IPS DF 6.9 (cell line): ENCODE results near the gene HOXB4.

ENCODE experiments used
- DNase-seq: peaks from one replicate; pipeline ENCODE4 v3.0.0-alpha.2; 2013; ENCODE audit warnings: low read depth, low spot score
- H3K27ac ChIP-seq: one replicate; pipeline ENCODE4 v1.5.1; 2013; ENCODE audit warnings: low read length, control low read depth
- H3K27me3 ChIP-seq: 2 replicates; pipeline ENCODE4 v1.6.1; 2013; ENCODE audit warnings: mild to moderate bottlenecking, low read length; ENCODE audit not compliant: control insufficient read depth, insufficient read depth
- H3K36me3 ChIP-seq: 2 replicates; pipeline ENCODE4 v1.6.1; 2013; ENCODE audit warnings: low read length; ENCODE audit not compliant: control insufficient read depth, insufficient read depth
- H3K4me1 ChIP-seq: 2 replicates; pipeline ENCODE4 v1.6.1; 2013; ENCODE audit warnings: low read length; ENCODE audit not compliant: control insufficient read depth, insufficient read depth
- H3K4me3 ChIP-seq: 2 replicates; pipeline ENCODE4 v1.5.1; 2013; ENCODE audit warnings: mild to moderate bottlenecking, low read length
- H3K9me3 ChIP-seq: 2 replicates; pipeline ENCODE4 v1.6.1; 2013; ENCODE audit warnings: low read length, inconsistent platforms; ENCODE audit not compliant: control insufficient read depth, insufficient read depth
- WGBS: extraction: QIAGEN DNeasy Blood & Tissue Kit; methylation state at CpG from one replicate; pipeline ENCODE4 v1.1.7; 2013; ENCODE audit warnings: mixed read lengths, missing lambda C conversion rate; ENCODE audit not compliant: insufficient read length, insufficient coverage; 5-methylcytosine and 5-hydroxymethylcytosine counted together

Gene HOXB4

DNA sequence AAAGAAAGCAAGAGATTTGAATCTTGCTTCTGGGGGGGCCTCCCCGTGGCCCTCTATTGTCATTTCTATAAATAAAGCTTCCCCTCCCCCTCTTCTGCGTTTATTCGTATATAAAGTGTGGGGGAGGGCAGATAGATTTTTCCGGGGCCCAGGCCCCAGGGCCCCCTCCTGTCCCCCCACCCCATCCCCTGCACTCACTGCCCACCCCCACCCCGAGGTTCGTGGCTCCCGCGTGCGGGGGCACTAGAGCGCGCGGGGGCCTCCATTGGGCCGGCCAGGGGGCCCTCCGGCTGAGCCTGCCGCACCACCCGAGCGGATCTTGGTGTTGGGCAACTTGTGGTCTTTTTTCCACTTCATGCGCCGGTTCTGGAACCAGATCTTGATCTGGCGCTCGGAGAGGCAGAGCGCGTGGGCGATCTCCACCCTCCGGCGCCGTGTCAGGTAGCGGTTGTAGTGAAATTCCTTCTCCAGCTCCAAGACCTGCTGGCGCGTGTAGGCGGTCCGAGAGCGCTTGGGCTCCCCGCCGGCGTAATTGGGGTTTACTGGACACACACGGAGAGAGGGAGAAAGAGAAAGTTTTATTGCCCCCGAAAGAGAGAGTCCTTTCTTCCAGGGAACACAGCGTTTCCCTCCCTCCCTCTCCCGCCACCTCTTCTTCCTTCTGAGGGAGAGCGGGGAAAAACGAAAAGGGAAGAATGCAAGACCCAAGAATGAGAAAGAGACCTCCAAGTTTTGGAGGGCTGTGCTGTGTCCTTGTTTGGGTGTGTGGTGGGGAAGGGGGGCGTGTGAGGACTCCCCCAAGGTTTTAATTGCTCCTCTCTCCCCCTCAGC, 1.5 kb downstream of the HOXB4 start:
- no peak for DNase-seq

DNA sequence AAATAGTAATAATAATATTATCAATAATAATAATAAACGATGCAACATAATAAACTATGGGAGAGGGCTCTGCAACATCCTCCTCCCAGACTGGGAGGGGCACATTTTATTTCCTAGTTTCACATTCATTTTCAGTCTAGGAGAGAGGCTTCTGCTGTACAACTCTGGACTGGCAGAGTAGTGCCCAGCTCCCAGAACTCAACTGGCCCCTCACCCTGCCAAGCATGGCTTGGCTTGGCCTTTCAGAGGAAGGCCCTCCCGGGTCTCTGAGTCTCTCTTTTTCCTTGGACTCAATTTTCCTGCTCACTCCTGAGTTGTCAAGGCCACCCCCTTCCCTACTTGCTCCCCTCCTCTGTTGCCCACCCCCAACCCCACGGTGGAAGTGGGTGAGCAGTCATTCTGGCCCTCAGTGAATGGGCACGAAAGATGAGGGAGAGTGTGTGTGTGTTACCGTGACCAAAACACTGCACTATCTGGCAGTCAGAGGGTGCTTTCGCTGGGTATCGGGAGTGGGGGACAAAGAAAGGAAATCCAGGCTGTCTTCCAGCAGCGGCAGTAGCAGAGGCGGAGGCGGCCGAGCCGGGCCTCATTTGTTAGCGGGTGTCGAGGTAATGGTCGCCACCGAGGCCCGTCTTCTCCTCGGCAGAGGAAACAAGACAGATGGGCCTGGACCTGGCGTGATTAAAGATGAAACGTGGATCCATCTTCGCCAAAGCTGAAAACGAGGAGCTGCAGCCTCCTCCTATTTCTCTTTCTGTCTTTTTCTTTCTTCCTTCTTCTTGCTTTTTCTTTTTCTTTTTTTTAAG, 2.3 kb downstream of the HOXB4 start:
- no peaks in the 10 kb centered on the region for H3K36me3 ChIP-seq
- no peaks in the 10 kb centered on the region for H3K9me3 ChIP-seq
- no peak overlapping the region for H3K4me3 ChIP-seq
- peaks cover 3% of the 10 kb centered on the region; the same call in 1 of the 2 replicates for H3K4me1 ChIP-seq
- no peak for DNase-seq
- WGBS: no CpG with 5 or more reads among the region's 22 CpGs
- H3K27ac ChIP-seq: no peak overlapping the region
- H3K27me3 ChIP-seq: peaks cover 96% of the 10 kb centered on the region

More for the DNA sequence above, 1.5 kb downstream of the HOXB4 start:
- no peaks in the 10 kb centered on the region for H3K9me3 ChIP-seq
- no peak overlapping the region for H3K4me3 ChIP-seq
- peaks cover 3% of the 10 kb centered on the region; the same call in 1 of the 2 replicates for H3K4me1 ChIP-seq
- peaks cover 96% of the 10 kb centered on the region for H3K27me3 ChIP-seq
- no CpG with 5 or more reads among the region's 43 CpGs for WGBS
- no peaks in the 10 kb centered on the region for H3K36me3 ChIP-seq
- no peak overlapping the region for H3K27ac ChIP-seq

DNA sequence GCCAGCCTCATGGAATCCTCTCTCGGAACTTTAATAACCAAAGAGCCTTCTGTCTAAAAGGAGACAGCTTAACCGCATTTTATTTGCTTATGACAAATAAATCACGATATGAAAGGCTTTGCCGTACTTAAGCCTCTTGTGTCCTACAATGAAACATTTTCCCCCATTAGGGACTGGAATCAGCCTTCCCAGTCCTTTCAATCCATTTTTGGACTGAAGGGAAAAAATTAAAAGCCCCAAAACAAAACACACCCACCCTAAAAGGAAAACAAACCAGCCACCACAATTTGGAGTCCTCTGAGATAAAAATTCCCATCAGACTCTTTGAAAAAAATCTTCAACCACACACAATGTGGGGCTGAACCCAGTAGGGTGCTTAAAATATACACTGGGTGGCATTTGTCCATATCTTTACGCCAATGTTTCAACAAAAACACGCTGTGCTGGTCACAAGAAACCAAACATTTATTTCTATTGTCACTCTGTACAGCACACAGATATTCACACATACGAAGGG, 3.0 kb downstream of the HOXB4 start:
- H3K9me3 ChIP-seq: no peaks in the 10 kb centered on the region
- peaks cover 96% of the 10 kb centered on the region for H3K27me3 ChIP-seq
- no peak overlapping the region for H3K4me3 ChIP-seq
- WGBS: no CpG with 5 or more reads among the region's 7 CpGs
- no peak for DNase-seq
- no peaks in the 10 kb centered on the region for H3K36me3 ChIP-seq
- no peak overlapping the region for H3K27ac ChIP-seq
- peaks cover 3% of the 10 kb centered on the region; the same call in 1 of the 2 replicates for H3K4me1 ChIP-seq

DNA sequence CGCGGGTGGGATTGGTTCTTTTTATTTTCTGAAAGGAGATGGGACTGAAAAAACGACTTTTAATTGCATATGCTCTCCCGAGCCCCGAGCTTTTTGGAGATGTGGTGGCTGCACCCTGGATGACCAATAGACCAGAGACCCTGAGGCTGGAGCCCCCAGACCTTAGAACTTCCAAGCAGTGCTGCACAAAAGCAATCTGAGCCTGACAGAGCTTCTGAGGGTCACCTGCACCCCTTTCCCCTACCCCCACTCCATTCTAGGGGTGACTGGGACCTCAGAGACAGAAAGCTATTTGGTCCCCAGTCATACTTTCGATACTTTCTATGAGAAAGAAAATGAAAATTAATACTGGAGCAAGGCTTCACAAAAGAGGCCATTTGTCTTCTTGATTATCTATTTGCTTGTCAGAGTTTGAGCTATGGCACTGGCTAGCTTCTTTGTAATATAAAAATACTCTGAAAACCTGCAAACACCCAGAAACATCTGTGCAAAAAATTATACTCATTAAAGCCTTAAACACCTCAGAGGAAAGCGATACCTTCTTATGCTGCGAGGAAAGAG, 3.6 kb downstream of the HOXB4 start:
- no peaks in the 10 kb centered on the region for H3K9me3 ChIP-seq
- DNase-seq: no peak
- H3K4me3 ChIP-seq: no peak overlapping the region
- WGBS: no CpG with 5 or more reads among the region's 8 CpGs
- H3K27ac ChIP-seq: no peak overlapping the region
- peaks cover 96% of the 10 kb centered on the region for H3K27me3 ChIP-seq
- H3K36me3 ChIP-seq: no peaks in the 10 kb centered on the region
- H3K4me1 ChIP-seq: peaks cover 3% of the 10 kb centered on the region; the same call in 1 of the 2 replicates

DNA sequence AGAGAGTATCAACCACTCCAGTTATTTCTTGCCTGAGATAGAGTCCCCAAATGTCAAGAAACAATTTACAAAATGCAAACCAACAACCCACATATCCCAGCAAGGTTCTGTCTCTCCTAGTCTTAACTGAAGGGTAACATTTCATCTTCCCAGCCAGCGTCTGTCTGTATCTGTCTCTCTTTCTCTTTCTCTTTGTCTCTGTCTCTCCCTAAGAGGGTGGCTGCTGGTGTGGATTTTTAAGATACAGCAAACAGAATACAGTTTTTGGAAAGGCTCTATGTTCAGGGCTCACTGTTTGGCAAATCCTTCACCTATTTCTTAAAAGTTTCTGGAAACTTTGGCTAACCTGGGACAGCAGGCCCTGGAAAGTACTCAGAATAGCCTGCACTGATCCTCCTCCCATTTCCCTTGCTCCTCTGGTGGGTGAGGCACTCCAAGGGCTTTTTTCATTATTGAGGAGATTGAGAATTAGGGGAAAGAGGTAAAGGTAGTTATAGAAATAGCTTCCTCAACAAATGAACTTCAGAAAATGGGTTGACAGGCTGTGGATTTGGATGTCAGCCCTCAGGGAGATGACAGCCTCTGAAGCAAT, 6.2 kb downstream of the HOXB4 start:
- no peak overlapping the region for H3K4me3 ChIP-seq
- H3K36me3 ChIP-seq: no peaks in the 10 kb centered on the region
- no peak for DNase-seq
- H3K9me3 ChIP-seq: no peaks in the 10 kb centered on the region; the same call in 1 of the 2 replicates
- H3K27ac ChIP-seq: no peak overlapping the region
- no CpG with 5 or more reads among the region's 1 CpG for WGBS
- H3K4me1 ChIP-seq: peaks cover 4% of the 10 kb centered on the region; the same call in 1 of the 2 replicates
- peaks cover 98% of the 10 kb centered on the region for H3K27me3 ChIP-seq

DNA sequence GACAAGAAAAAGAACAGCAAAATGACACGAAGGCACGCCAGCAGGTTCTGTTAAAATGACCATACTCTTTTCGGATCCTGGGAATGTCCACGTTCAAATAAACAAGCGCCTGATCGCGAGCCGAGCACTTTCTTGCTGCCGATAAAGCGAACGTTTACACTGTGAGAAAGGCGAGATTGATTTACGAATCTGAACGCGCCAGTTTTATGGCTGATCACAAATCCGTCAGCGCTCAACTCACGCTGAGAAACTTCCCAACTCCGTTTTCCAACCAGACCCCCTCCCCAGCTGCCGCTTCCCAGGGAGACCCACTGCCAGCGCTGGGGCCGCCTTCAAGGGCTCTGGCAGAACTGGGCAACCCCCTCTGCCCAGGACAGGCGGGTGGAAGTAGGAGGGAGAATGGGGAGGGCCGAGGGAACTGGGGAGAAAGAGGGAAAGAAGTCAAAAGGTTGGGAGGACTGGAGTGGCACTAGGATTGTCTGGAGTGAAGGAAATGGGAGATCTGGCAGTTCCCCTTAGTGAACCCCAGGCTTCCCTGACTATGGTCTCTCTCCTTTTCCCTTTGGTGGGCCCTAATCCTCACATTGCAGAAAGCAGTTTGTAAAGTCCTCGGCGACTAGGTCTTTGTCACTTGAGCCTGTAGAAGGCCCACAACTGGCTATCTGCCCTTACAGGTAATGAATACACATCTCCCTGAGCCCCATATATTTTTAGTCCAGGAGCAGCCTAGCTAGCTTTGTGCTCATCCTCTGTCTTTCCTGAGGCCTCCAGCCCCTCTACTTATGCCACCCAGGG, 6.9 kb downstream of the HOXB4 start:
- DNase-seq: no peak
- no peak overlapping the region for H3K4me3 ChIP-seq
- H3K36me3 ChIP-seq: no peaks in the 10 kb centered on the region
- no CpG with 5 or more reads among the region's 26 CpGs for WGBS
- no peaks in the 10 kb centered on the region; the same call in 1 of the 2 replicates for H3K9me3 ChIP-seq
- H3K27ac ChIP-seq: no peak overlapping the region
- H3K27me3 ChIP-seq: peaks cover 99% of the 10 kb centered on the region
- H3K4me1 ChIP-seq: peaks cover 4% of the 10 kb centered on the region; the same call in 1 of the 2 replicates

DNA sequence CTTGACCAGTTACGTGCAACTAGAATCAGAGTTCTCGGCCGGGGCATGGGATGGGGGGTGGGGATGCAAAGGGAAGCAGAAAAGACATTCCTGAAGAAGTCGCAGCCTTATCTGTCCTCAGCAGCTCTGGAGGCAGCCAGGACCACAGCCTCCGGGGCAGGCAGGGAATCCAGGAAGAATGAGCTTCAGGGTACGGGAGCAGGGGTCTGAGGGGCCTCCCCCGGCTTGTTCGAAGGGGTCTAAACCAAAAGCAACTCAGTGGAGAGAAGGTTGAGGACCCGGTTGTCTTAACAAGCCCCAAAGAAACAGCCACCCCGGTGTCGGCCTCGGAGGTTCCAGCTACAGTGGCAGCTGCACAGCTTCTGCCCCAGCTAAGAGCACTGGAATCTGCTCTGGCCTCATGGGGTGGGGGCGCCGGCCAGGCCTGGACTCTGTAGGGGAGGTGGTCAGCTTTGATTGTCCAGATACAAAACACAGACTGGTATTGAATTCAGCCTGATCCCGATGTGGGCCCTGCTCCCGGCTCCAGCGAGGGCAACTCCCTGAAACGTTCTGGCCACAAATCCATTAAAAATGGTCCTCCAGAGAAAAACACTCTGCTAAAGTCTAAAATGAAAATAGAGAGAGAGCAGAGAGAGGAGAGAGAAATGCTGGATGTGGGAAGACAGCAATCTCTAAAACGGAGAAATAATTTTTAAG, 7.7 kb downstream of the HOXB4 start:
- Histone ChIP-seq H3K27ac (no peak overlapping the region), H3K36me3 (no peaks in the 10 kb centered on the region), H3K9me3 (no peaks in the 10 kb centered on the region; the same call in 1 of the 2 replicates), H3K27me3 (peaks cover 99% of the 10 kb centered on the region), H3K4me3 (no peak overlapping the region), H3K4me1 (peaks cover 4% of the 10 kb centered on the region; the same call in 1 of the 2 replicates)
- no CpG with 5 or more reads among the region's 19 CpGs for WGBS
- DNase-seq: no peak

DNA sequence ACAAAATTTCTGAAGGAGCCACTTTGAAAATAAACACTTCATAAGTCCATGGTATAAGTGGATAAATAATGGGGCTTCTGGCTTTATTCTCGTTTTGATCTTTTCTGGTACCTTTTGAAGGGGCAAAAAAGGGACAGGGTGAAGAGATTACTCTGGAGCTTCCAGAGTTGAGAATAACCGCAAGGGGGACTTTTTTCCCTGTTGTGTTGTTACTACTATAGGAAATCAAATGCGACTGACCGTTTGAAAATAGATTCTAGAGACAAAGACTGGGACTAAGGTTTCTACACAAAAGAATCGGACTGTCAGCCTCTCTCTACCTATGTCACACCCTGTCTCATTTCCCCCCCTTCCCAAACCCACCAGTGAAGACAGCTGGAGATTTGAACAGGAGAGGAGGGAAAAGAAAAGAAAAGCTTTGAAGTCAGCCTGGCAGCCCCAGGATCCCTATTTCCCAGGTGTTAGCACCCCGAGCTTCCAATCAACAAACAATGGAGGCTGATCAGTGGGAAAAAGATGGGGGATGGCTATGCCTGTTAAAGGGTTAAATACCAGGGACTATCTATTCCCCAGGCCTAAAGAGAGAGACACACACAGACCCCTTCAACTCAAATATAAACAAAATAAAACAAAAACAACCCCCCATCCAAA, 8.4 kb downstream of the HOXB4 start:
- H3K27me3 ChIP-seq: peaks cover 99% of the 10 kb centered on the region
- DNase-seq: no peak
- H3K36me3 ChIP-seq: no peaks in the 10 kb centered on the region
- no peak overlapping the region for H3K4me3 ChIP-seq
- WGBS: no CpG with 5 or more reads among the region's 6 CpGs
- no peak overlapping the region for H3K27ac ChIP-seq
- no peaks in the 10 kb centered on the region; the same call in 1 of the 2 replicates for H3K9me3 ChIP-seq
- H3K4me1 ChIP-seq: peaks cover 4% of the 10 kb centered on the region; the same call in 1 of the 2 replicates

DNA sequence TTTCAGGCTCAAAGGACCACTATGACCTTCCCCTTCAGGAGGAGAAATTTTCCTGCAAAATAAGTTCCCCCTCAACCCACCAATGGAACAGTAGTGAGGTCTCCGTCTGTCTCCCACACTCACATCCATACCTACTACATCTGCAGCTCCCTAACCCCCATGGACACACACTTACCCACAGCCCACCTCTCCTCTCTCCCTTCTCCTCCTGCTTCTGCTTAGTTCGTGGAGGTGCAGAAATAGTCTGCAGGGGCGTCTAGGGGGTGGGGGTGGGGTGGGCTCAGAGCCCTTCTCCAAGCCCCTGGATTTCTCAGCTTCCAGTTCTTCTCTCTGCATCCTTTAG, 8.9 kb downstream of the HOXB4 start:
- Histone ChIP-seq H3K4me3 (no peak overlapping the region), H3K27ac (no peak overlapping the region), H3K27me3 (peaks cover 98% of the 10 kb centered on the region), H3K9me3 (no peaks in the 10 kb centered on the region; the same call in 1 of the 2 replicates), H3K36me3 (no peaks in the 10 kb centered on the region), H3K4me1 (peaks cover 4% of the 10 kb centered on the region; the same call in 1 of the 2 replicates)
- no peak for DNase-seq
- WGBS: no CpG with 5 or more reads among the region's 3 CpGs
